Muscle layer of colon (tissue), 2 donors: ENCODE results near the gene TRIP13.

ENCODE experiments used
- H3K27ac ChIP-seq: one replicate; pipeline ENCODE4 v1.7.0; 2013; ENCODE audit warnings: low read depth, mild to moderate bottlenecking, low read length, moderate library complexity
- H3K27me3 ChIP-seq, 2 donors: one replicate each; pipeline ENCODE4 v1.7.0; 2013; ENCODE audit warnings: low read length in 2 of 2, mild to moderate bottlenecking in 2 of 2; ENCODE audit not compliant: insufficient read depth in 2 of 2, control insufficient read depth in 1 of 2
- H3K36me3 ChIP-seq: one replicate; pipeline ENCODE4 v1.7.0; 2013; ENCODE audit warnings: mild to moderate bottlenecking, low read length; ENCODE audit not compliant: insufficient read depth
- H3K4me1 ChIP-seq: one replicate; pipeline ENCODE4 v1.7.0; 2013; ENCODE audit warnings: mild to moderate bottlenecking, low read length; ENCODE audit not compliant: insufficient read depth
- H3K4me3 ChIP-seq, 2 donors: one replicate each; pipeline ENCODE4 v1.7.0; 2013; ENCODE audit warnings: low read length in 2 of 2, low read depth in 1 of 2, mild to moderate bottlenecking in 1 of 2, moderate library complexity in 1 of 2
- H3K9ac ChIP-seq: one replicate; pipeline ENCODE4 v1.7.0; 2013; ENCODE audit warnings: low read length
- H3K9me3 ChIP-seq: one replicate; pipeline ENCODE4 v1.7.0; 2013; ENCODE audit warnings: mild to moderate bottlenecking, low read length
- donor health status: abdominal sarcoma.
- donor health status: Adenocarcinoma of cecum.

Gene TRIP13

DNA sequence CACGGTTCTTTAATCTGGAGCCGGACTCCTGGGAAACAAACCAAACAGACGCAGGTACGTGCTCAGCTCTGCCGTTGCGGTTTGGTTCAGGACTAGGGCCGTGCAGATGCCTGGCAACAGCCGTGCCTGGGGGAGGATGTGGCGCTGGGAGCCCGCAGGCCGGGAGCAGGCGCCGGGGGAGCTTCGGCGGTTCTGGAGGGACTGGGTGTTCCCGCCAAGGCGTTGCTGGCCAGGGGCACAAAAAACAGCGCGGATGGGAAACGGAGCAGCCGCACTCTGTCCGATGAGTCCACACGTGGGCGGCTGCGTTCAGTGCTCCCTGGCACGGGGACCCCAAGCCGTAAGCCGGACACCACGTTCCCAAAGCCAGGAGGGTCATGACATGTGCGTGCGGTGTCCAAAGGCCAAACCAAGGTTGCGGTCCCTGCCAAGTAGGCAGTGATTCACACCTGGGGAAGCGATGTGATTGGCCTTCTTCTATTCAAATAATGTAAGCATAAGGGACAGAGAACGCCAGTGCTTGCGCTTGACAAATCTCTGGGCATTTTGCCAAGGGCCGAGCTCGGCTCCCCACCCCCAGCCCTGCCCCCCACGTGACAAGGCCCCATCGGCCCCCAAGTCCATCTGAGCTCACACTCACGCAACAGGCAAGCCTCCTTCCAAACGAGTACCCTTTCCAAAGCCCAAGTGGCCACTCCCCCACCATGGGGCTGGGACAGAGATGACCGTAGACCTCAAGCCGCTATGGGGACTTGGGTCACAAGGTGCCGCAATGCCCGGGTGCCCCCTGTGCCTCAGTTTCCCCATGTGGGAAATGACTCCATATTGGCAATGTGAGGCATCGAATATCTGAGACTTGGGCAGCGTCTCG lies 66.3 kb downstream of the TRIP13 start:
- Histone ChIP-seq H3K36me3 (no peaks in the 10 kb centered on the region), H3K27me3 (no peaks in the 10 kb centered on the region), H3K9me3 (no peaks in the 10 kb centered on the region), H3K4me3 (no peak overlapping the region), H3K27ac (no peak overlapping the region), H3K9ac (no peak overlapping the region), H3K4me1 (peaks cover 24% of the 10 kb centered on the region)

DNA sequence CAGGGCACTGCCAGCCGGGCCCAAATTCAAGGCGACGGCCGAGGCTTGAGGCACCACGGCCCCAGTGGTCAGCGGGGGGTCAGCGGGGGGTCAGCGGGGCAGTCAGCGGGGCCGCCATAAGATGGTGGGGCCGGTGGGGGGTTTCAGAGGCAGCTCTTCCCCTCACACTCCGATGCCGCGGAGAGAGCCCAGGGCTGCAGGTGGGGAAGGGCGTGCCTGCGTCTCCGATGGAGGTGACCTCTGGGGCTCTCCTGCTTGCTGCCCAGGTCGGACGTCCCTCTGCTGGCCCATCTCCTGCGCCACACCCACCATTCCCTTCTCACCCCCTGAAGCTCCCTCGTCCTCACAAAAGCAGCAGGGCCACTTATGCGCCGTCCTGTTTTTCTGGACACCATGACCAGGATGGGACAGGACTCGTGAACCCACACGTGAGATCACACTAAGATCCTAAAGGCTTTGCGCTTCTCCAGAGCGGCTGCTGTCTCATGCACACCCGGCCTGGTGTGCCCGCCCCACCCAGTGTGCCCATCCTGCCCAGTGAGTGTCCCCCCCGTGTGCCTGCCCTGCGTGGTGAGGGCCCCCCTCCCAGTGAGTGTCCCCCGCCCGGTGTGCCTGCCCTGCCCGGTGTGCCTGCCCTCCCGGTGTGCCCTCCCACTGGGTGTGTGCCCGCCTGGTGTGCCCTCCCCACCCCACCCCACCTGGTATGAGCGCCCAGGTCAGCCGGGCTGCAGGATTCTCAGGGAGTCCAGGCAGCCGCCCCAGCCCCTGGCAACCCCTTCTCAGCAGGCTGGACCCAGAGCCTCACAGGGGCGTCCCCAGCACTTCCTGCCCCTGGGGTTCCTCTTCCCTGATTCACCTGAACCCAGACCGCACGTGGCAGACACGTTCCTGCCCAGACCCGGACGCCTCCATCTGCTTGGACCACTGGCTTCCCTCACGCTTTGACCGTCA lies 67.2 kb downstream of the TRIP13 start:
- Histone ChIP-seq H3K27ac (no peak overlapping the region), H3K36me3 (no peaks in the 10 kb centered on the region), H3K4me3 (no peak overlapping the region), H3K9ac (no peak overlapping the region), H3K4me1 (peaks cover 24% of the 10 kb centered on the region), H3K27me3 (no peaks in the 10 kb centered on the region), H3K9me3 (no peaks in the 10 kb centered on the region)

DNA sequence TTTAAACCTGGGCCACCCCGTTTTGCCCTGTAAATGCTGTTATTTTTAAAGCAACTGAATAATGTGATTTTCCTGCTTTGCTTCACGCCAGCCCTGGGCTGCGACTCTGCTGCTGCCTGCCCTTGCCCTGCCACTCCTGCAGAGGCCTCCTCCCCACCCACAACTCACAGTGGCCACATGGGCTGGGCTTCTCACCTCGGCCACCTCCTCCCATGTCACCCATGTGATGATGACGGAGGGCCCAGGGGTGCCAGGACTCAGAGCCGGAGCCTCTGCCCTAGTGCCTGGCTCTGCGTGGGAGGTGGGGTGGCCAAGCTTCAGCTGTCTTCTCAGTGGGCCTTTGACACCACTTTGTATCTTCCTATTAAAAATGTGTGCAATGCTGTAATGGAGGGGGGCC lies 67.9 kb downstream of the TRIP13 start:
- H3K9ac ChIP-seq = no peak overlapping the region
- no peak overlapping the region for H3K27ac ChIP-seq
- H3K4me3 ChIP-seq = no peak overlapping the region
- H3K9me3 ChIP-seq = no peaks in the 10 kb centered on the region
- H3K36me3 ChIP-seq = no peaks in the 10 kb centered on the region
- H3K4me1 ChIP-seq = peaks cover 23% of the 10 kb centered on the region
- H3K27me3 ChIP-seq = no peaks in the 10 kb centered on the region

DNA sequence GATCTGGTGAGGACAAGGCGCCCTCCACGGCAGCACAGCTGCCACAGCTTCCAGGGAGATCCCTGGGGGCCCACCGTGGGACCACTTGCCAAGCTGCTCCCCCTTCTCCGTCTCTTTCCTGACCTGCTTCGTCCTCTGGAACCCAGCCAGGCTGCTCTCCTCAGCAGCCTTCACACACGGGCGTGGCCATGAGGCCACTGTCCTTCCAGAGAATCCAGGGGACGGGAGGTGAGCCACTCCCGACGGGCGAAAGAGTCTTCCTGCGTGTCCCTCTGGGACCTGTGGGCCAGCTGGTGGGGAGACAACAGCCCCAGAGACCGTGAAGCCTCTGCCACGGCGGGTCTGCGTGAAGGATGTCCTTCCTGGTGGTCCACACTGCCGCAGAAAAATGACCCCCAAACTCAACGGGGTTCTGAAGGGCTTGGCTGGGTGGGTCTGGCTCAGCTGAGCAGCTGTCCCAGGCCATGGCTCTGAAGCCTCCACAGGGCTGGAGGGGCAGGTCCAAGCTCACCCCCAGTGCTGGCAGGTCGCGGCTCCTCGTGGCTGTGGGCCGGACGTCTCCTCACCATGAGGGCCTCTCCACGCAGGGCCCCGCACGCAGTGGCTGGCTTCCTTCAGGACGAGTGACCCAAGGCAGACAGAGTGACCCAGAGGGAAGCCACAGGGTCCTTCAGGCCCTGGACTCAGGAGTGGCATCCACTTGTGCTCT lies 68.5 kb downstream of the TRIP13 start:
- Histone ChIP-seq H3K36me3 (no peaks in the 10 kb centered on the region), H3K4me1 (peaks cover 17% of the 10 kb centered on the region), H3K27me3 (no peaks in the 10 kb centered on the region), H3K27ac (no peak overlapping the region), H3K9ac (no peak overlapping the region), H3K9me3 (no peaks in the 10 kb centered on the region), H3K4me3 (no peak overlapping the region)

DNA sequence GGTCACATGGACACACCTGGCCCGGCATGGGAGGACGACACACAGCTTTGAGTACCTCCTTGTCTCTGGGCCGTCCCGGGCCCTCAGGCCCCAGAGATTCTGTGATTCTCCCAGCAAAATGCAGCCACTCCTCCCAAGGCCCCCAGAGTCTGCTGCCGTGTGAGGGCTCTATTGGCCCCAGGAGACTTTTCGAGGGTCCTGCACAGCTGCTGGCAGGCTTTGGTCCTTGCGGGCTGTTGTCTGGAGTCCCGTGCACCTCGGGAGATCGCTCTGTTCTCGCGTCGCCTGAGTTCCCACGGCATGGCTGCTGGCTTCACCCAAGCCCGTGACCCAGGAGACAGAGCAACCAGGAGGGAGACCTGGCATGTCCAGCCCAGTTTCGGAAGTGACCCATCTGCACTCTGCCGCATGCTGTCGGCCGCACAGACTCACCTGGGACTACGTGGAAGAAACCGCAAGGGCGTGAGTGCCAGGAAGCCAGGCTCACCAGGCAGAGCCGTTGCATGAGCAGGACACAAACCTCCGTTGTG lies 69.1 kb downstream of the TRIP13 start:
- Histone ChIP-seq H3K9ac (no peak overlapping the region), H3K4me1 (peaks cover 11% of the 10 kb centered on the region), H3K36me3 (no peaks in the 10 kb centered on the region), H3K4me3 (no peak overlapping the region), H3K9me3 (no peaks in the 10 kb centered on the region), H3K27ac (no peak overlapping the region), H3K27me3 (no peaks in the 10 kb centered on the region)

DNA sequence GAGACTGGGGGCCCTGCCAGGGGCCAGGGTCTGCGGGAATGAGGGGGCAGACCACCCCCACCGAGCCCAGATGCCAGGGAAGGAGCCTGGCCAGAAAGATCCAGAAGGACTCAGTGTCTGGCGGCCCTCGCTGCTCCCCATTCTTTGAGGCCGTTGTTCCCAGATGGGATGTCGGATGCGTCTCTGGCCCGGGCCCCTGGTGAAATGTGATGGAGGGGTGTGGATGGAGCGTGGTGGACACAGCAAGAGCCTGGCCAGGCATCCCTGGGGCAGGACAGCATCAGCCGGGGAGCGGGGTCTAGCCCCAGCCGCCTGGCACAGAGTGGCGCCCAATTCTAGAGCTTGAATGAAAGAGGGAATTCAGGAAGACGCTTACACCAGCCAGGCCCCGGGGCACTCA lies 69.7 kb downstream of the TRIP13 start:
- peaks cover 5% of the 10 kb centered on the region for H3K4me1 ChIP-seq
- no peaks in the 10 kb centered on the region for H3K36me3 ChIP-seq
- no peaks in the 10 kb centered on the region for H3K9me3 ChIP-seq
- no peak overlapping the region for H3K9ac ChIP-seq
- H3K27me3 ChIP-seq = no peaks in the 10 kb centered on the region
- H3K4me3 ChIP-seq = no peak overlapping the region
- no peak overlapping the region for H3K27ac ChIP-seq

DNA sequence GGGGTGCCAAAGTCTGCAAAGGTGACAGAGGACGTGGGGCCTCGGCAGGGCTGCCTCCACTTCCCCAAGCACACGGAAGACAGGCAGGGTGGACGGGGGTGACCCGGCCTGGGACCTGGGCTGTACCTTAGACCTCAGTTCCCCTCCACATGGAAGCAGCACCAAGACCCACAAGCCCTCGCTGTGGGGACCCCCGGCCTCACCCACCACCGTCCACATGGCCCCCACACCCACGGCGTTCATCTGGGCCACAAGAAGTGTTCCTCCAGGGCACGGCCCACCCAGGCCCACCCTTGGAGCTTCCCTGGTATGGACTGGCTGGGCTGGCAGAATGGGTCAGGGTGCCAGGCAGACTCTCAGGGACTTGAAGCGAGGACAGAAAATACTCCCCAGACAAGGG lies 70.1 kb downstream of the TRIP13 start:
- no peak overlapping the region for H3K4me3 ChIP-seq
- no peak overlapping the region for H3K27ac ChIP-seq
- H3K9ac ChIP-seq = no peak overlapping the region
- H3K9me3 ChIP-seq = no peaks in the 10 kb centered on the region
- H3K4me1 ChIP-seq = peaks cover under 1% of the 10 kb centered on the region
- H3K36me3 ChIP-seq = no peaks in the 10 kb centered on the region
- H3K27me3 ChIP-seq = no peaks in the 10 kb centered on the region

DNA sequence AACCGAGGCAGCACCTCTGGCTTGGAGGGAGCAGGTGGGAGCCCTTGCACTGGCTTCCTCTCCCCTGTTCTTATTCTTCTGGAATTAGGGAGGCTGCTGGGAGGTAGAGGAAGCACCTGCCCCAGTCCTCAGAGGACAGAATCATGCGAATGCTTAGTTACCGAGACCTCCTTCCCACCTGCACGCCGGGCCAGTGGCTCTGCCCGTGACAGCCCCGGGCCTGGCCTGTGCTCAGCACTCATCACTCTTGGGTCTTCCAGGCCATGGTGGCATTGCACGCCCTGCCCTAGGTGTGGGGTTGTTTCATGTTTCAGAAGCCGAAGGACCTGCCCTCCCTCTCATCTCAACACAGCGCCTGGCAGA lies 70.6 kb downstream of the TRIP13 start:
- Histone ChIP-seq H3K36me3 (no peaks in the 10 kb centered on the region), H3K4me3 (no peak overlapping the region), H3K9me3 (no peaks in the 10 kb centered on the region), H3K9ac (no peak overlapping the region), H3K4me1 (no peaks in the 10 kb centered on the region), H3K27me3 (no peaks in the 10 kb centered on the region), H3K27ac (no peak overlapping the region)

DNA sequence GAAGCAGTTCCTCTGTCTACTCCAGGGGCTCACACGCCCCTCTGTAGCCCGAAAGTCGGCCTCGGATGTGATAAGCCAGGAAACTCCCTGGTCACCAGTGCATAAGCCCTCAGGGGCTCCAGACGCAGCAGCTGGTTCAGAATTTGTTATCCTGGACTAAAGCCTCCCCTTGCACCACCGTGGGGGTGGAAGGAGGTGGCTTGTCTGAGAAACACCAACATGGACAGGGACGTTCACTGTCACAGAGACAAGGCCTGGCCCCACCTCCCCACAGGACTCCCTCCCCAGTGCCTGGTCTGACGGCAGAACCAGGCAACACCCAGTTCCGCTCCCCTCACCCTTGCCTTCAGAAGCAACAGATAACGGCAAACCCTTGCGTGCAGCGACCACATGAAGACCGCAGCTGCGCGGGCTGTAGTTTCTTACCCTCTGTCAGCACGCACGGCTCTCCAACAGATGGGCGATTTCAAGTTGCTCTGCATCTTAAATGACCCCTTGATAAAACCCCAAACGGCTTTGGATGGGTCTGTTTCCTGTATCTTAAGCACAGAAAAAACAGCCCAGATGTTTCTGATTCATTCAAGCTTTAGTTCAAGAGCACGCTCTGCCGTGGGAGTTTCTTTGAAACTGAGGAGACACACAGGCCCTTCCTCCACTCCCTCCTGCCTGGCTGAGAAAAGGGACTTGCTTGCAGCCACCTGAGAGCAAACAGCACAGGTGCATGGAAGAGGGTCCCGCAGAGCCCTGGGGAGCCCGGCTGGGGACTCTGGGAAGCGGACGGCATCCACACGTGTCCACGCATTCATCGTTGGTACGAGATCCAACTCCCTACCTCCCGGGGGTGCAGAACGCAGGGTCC lies 71.2 kb downstream of the TRIP13 start:
- H3K36me3 ChIP-seq = no peaks in the 10 kb centered on the region
- no peaks in the 10 kb centered on the region for H3K9me3 ChIP-seq
- no peaks in the 10 kb centered on the region for H3K4me1 ChIP-seq
- no peak overlapping the region for H3K9ac ChIP-seq
- no peak overlapping the region for H3K4me3 ChIP-seq
- H3K27ac ChIP-seq = no peak overlapping the region
- no peaks in the 10 kb centered on the region for H3K27me3 ChIP-seq

DNA sequence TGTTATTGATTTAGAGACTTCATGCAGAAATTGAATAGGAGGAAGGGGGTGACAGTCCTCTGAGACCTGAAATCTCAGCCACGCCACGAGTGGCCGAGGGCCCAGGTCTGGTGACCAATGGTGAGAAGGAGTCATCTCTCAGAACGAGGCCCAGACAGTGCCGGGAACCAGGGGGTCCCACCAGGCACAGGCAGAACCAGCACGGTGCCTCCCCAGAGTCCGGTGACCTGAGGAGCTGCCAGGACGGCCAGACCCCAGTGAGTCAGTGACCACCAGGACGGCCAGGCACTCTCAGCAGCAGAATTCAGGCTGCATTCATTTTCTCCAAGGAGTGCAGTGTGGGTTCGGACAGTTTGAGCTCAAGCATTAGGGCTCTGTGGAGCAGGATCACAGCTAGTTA lies 72.1 kb downstream of the TRIP13 start:
- Histone ChIP-seq H3K27ac (no peak overlapping the region), H3K9ac (no peak overlapping the region), H3K4me3 (no peak overlapping the region), H3K27me3 (no peaks in the 10 kb centered on the region), H3K9me3 (no peaks in the 10 kb centered on the region), H3K36me3 (no peaks in the 10 kb centered on the region), H3K4me1 (no peaks in the 10 kb centered on the region)
